ENCODE results near the gene NPAS3. TPM values are rescaled to one million over a fixed set of nuclear protein-coding genes. Genes with fewer than 3 reads are reported as not detected.

The NPAS3 gene
- total RNA-seq, 2 experiments from 2014 or later = not detected

DNA sequence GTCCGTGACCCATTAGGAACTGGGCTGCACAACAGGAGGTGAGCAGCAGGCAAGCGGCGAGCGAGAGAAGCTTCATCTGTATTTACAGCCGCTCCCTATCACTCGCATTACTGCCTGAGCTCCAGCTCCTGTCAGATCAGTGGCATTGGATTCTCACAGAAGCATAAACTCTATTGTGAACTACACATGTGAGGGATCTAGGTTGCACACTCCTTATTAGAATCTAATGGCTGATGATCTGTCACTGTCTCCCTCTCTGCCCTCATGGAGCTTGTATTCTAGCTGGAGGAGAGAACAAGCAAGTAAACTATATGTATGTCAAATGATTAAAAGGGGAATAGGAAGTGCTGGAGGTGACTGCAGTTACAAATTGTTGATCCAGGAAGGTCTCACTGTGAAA, 533.1 kb downstream of the NPAS3 start:
- no peak overlapping the region for H3K4me2 ChIP-seq (ENCODE audit: low read length)
- no peaks in the 10 kb centered on the region for H3K9me2 ChIP-seq (ENCODE audit: insufficient read depth, low read length)
- intact Hi-C loops (cut with micrococcal nuclease; ENCODE audit: unreplicated experiment) = loop anchor here (10.0 kb wide), 1 partner anchor 323 kb away; no protein-coding TSS in a partner anchor
- no peak overlapping the region for H3K4me3 ChIP-seq (ENCODE audit: low read depth, low read length, poor library complexity, severe bottlenecking)
- H4K20me1 ChIP-seq (ENCODE audit: insufficient read depth, low read length) = no peaks in the 10 kb centered on the region
- H2AFZ ChIP-seq (ENCODE audit: low read length) = no peak overlapping the region
- TF ChIP-seq EZH2phosphoT487 (IDR thresholded peaks at IDR 0.05; ENCODE audit: borderline replicate concordance, low read depth, low read length) = no peak
- TF ChIP-seq, protein P1, sequence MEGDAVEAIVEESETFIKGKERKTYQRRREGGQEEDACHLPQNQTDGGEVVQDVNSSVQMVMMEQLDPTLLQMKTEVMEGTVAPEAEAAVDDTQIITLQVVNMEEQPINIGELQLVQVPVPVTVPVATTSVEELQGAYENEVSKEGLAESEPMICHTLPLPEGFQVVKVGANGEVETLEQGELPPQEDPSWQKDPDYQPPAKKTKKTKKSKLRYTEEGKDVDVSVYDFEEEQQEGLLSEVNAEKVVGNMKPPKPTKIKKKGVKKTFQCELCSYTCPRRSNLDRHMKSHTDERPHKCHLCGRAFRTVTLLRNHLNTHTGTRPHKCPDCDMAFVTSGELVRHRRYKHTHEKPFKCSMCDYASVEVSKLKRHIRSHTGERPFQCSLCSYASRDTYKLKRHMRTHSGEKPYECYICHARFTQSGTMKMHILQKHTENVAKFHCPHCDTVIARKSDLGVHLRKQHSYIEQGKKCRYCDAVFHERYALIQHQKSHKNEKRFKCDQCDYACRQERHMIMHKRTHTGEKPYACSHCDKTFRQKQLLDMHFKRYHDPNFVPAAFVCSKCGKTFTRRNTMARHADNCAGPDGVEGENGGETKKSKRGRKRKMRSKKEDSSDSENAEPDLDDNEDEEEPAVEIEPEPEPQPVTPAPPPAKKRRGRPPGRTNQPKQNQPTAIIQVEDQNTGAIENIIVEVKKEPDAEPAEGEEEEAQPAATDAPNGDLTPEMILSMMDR (conservative IDR thresholded peaks at IDR 0.05; ENCODE audit: low read length) = no peak
- BruUV-seq (replicated peaks) = no TSS peak
- H3K79me2 ChIP-seq (ENCODE audit: insufficient read depth, low read depth, low read length) = no peaks in the 10 kb centered on the region
- no peaks in the 10 kb centered on the region for H3K9me3 ChIP-seq (ENCODE audit: low read length)
- POLR2A ChIA-PET = interaction anchor here (1.0 kb wide), 1 partner anchor 9 kb away, joined by 3 read pairs; no protein-coding TSS in a partner anchor
- H3K27ac ChIP-seq (ENCODE audit: low read depth, low read length, poor library complexity, severe bottlenecking) = no peak overlapping the region
- CTCF ChIA-PET (ENCODE audit: unreplicated experiment) = no interaction called here
- H3K36me3 ChIP-seq (ENCODE audit: insufficient read depth, low read length) = no peaks in the 10 kb centered on the region
- H3K4me1 ChIP-seq (ENCODE audit: insufficient read depth, low read length, poor library complexity, severe bottlenecking) = no peaks in the 10 kb centered on the region
- no peak for DNase-seq (ENCODE audit: low spot score)

- intact Hi-C loops (cut with micrococcal nuclease; ENCODE audit: unreplicated experiment) = loop anchor here (10.0 kb wide), 1 partner anchor 319 kb away; no protein-coding TSS in a partner anchor
- Histone ChIP-seq H3K9me2 (ENCODE audit: insufficient read depth, low read length) (no peaks in the 10 kb centered on the region), H3K9me3 (ENCODE audit: low read length) (no peaks in the 10 kb centered on the region), H3K36me3 (ENCODE audit: insufficient read depth, low read length) (no peaks in the 10 kb centered on the region), H3K4me3 (ENCODE audit: low read depth, low read length, poor library complexity, severe bottlenecking) (no peak overlapping the region), H3K4me2 (ENCODE audit: low read length) (no peak overlapping the region), H4K20me1 (ENCODE audit: insufficient read depth, low read length) (no peaks in the 10 kb centered on the region), H3K27ac (ENCODE audit: low read depth, low read length, poor library complexity, severe bottlenecking) (no peak overlapping the region), H3K79me2 (ENCODE audit: insufficient read depth, low read depth, low read length) (no peaks in the 10 kb centered on the region), H2AFZ (ENCODE audit: low read length) (no peak overlapping the region), H3K4me1 (ENCODE audit: insufficient read depth, low read length, poor library complexity, severe bottlenecking) (no peaks in the 10 kb centered on the region)
- no TSS peak for BruUV-seq (replicated peaks)
- POLR2A ChIA-PET = interaction anchor here (0.6 kb wide), 1 partner anchor 834 kb away, joined by 4 read pairs; no protein-coding TSS in a partner anchor
- TF ChIP-seq, protein P1 (conservative IDR thresholded peaks at IDR 0.05; ENCODE audit: low read length) = peak; percentile 67
- no peak for TF ChIP-seq EZH2phosphoT487 (IDR thresholded peaks at IDR 0.05; ENCODE audit: borderline replicate concordance, low read depth, low read length)
- peak; percentile 11 for DNase-seq (ENCODE audit: low spot score)
- CTCF ChIA-PET (ENCODE audit: unreplicated experiment) = no interaction called here
Observed at GRCh38 chr14:33475623-33476022, 536.9 kb downstream of the NPAS3 start.

DNA sequence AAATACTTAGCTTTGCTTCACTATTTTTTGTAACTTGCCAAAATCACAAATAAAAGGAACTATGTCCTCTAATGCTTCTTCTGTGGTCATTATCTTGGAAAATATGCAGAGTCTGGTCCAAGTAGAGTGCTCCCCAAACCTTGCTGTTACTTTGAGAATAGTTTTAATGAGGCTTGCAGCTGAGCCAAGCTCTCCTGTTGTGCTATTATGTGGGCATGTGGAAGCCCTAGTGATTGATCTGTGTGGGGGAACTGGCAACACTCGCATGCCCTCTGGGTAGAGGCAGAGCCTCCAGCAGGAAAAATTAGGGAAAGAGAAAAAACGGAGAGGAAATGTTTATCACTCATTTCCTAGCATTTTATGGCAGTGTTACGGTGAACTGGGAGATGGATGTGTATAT, 539.1 kb downstream of the NPAS3 start:
- BruUV-seq (replicated peaks) = no TSS peak

More for the DNA sequence above, 539.1 kb downstream of the NPAS3 start:
- no peaks in the 10 kb centered on the region for H3K9me2 ChIP-seq (ENCODE audit: insufficient read depth, low read length)
- CTCF ChIA-PET (ENCODE audit: unreplicated experiment) = no interaction called here
- POLR2A ChIA-PET = no interaction called here
- no peaks in the 10 kb centered on the region for H3K4me1 ChIP-seq (ENCODE audit: insufficient read depth, low read length, poor library complexity, severe bottlenecking)
- no peaks in the 10 kb centered on the region for H3K9me3 ChIP-seq (ENCODE audit: low read length)
- H3K36me3 ChIP-seq (ENCODE audit: insufficient read depth, low read length) = no peaks in the 10 kb centered on the region
- intact Hi-C loops (cut with micrococcal nuclease; ENCODE audit: unreplicated experiment) = loop anchor here (10.0 kb wide), 1 partner anchor 317 kb away; no protein-coding TSS in a partner anchor
- H3K27ac ChIP-seq (ENCODE audit: low read depth, low read length, poor library complexity, severe bottlenecking) = no peak overlapping the region
- TF ChIP-seq, protein P1 (conservative IDR thresholded peaks at IDR 0.05; ENCODE audit: low read length) = no peak
- no peak for TF ChIP-seq EZH2phosphoT487 (IDR thresholded peaks at IDR 0.05; ENCODE audit: borderline replicate concordance, low read depth, low read length)
- no peak overlapping the region for H3K4me3 ChIP-seq (ENCODE audit: low read depth, low read length, poor library complexity, severe bottlenecking)
- DNase-seq (ENCODE audit: low spot score) = no peak
- no peak overlapping the region for H2AFZ ChIP-seq (ENCODE audit: low read length)
- H3K4me2 ChIP-seq (ENCODE audit: low read length) = no peak overlapping the region
- H3K79me2 ChIP-seq (ENCODE audit: insufficient read depth, low read depth, low read length) = no peaks in the 10 kb centered on the region
- no peaks in the 10 kb centered on the region for H4K20me1 ChIP-seq (ENCODE audit: insufficient read depth, low read length)
